ENCODE measurements around the gene PIM1.

GRCh38 chr6:37123957-37124729 lies 45.8 kb upstream of the PIM1 start:
- TF ChIP-seq CTCF (IDR thresholded peaks at IDR 0.05) (no peak), POLR2AphosphoS5 (IDR thresholded peaks at IDR 0.05) (no peak)

Data from prostate gland (tissue), 2 donors.